PC-9 (cell line): Measurements from ENCODE around the gene FBXL5.

ENCODE experiments used
- EZH2 ChIP-seq: fragments of 200-600 bp; sonication (generic); IDR thresholded peaks from 2 replicates; pipeline ENCODE4 v1.8.0; 2017; ENCODE audit warnings: antibody characterized with exemption, low read depth
- TF ChIP-seq, protein P1 (sequence below): fragments of 200-600 bp; sonication (generic); conservative IDR thresholded peaks from 2 replicates; pipeline ENCODE4 v1.6.1; 2017; ENCODE audit warnings: mixed run types, antibody characterized with exemption, mild to moderate bottlenecking, moderate library complexity

DNA sequence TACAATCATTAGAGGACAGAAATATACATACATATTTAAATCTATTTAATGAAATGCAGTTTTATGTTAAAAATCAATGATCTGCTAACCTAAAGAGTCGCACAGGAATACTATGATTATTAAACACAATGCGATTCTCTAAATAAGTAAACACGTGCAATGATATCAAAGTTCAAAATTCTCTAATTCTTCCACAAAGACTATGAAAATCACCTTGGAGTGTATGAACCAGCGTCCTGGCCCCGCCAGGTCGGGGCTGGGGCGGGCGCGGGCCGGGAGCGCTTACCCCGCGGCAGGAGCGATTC is 25.9 kb upstream of the FBXL5 start:
- TF ChIP-seq, protein P1, sequence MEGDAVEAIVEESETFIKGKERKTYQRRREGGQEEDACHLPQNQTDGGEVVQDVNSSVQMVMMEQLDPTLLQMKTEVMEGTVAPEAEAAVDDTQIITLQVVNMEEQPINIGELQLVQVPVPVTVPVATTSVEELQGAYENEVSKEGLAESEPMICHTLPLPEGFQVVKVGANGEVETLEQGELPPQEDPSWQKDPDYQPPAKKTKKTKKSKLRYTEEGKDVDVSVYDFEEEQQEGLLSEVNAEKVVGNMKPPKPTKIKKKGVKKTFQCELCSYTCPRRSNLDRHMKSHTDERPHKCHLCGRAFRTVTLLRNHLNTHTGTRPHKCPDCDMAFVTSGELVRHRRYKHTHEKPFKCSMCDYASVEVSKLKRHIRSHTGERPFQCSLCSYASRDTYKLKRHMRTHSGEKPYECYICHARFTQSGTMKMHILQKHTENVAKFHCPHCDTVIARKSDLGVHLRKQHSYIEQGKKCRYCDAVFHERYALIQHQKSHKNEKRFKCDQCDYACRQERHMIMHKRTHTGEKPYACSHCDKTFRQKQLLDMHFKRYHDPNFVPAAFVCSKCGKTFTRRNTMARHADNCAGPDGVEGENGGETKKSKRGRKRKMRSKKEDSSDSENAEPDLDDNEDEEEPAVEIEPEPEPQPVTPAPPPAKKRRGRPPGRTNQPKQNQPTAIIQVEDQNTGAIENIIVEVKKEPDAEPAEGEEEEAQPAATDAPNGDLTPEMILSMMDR = no peak
- no peak for TF ChIP-seq EZH2
